H9 (cell line): ENCODE results near the gene PLEKHG2. TPM values are rescaled to one million over a fixed set of nuclear protein-coding genes. Genes with fewer than 3 reads are reported as not detected.

ENCODE experiments used
- DNase-seq: peaks from one replicate; pipeline ENCODE4 v3.0.0-alpha.2; 2017
- H2AFZ ChIP-seq: one replicate; pipeline ENCODE4 v1.6.1; 2013; ENCODE audit warnings: mild to moderate bottlenecking, low read length, control low read depth, moderate library complexity
- H2AK5ac ChIP-seq: 2 replicates; pipeline ENCODE4 v1.6.1; 2013; ENCODE audit warnings: low read length, control low read depth, mixed read lengths; ENCODE audit not compliant: insufficient read length
- H2BK120ac ChIP-seq: one replicate; pipeline ENCODE4 v1.6.1; 2013; ENCODE audit warnings: low read depth, mild to moderate bottlenecking, low read length, control low read depth, inconsistent platforms; ENCODE audit not compliant: poor library complexity, severe bottlenecking
- H2BK12ac ChIP-seq: 2 replicates; pipeline ENCODE4 v1.6.1; 2013; ENCODE audit warnings: low read length, control low read depth, mixed read lengths, low read depth; ENCODE audit not compliant: insufficient read length
- H2BK15ac ChIP-seq: 2 replicates; pipeline ENCODE4 v1.6.1; 2013; ENCODE audit warnings: low read depth, low read length, control low read depth
- H2BK20ac ChIP-seq: one replicate; pipeline ENCODE4 v1.6.1; 2013; ENCODE audit warnings: low read depth, mild to moderate bottlenecking, low read length, control low read depth, inconsistent platforms; ENCODE audit not compliant: poor library complexity, severe bottlenecking
- H2BK5ac ChIP-seq: 2 replicates; pipeline ENCODE4 v1.6.1; 2013; ENCODE audit warnings: low read length, control low read depth, mixed read lengths; ENCODE audit not compliant: insufficient read length
- H3K14ac ChIP-seq: 2 replicates; pipeline ENCODE4 v1.6.1; 2013; ENCODE audit warnings: low read length, control low read depth; ENCODE audit not compliant: insufficient read depth
- H3K18ac ChIP-seq: 2 replicates; pipeline ENCODE4 v1.6.1; 2013; ENCODE audit warnings: low read depth, mild to moderate bottlenecking, mixed read lengths, low read length, control low read depth; ENCODE audit not compliant: insufficient read length
- H3K23ac ChIP-seq: 2 replicates; pipeline ENCODE4 v1.6.1; 2013; ENCODE audit warnings: low read length, control low read depth, mixed read lengths, low read depth; ENCODE audit not compliant: insufficient read length
- H3K23me2 ChIP-seq: 2 replicates; pipeline ENCODE4 v1.6.1; 2013; ENCODE audit warnings: low read depth, mild to moderate bottlenecking, mixed read lengths, low read length, control low read depth; ENCODE audit not compliant: insufficient read length, poor library complexity, severe bottlenecking
- H3K27ac ChIP-seq: 2 replicates; pipeline ENCODE4 v1.5.1; 2013; ENCODE audit warnings: low read length, control low read depth, mixed read lengths, low read depth; ENCODE audit not compliant: insufficient read length
- H3K27me3 ChIP-seq: 2 replicates; pipeline ENCODE4 v1.6.1; 2013; ENCODE audit warnings: low read length, control low read depth, inconsistent platforms; ENCODE audit not compliant: insufficient read depth
- H3K4ac ChIP-seq: 2 replicates; pipeline ENCODE4 v1.6.1; 2013; ENCODE audit warnings: low read depth, mild to moderate bottlenecking, control low read depth, inconsistent platforms, low read length, moderate library complexity
- H3K4me1 ChIP-seq: 2 replicates; pipeline ENCODE4 v1.6.1; 2013; ENCODE audit warnings: low read length, control low read depth, inconsistent platforms; ENCODE audit not compliant: insufficient read depth
- H3K4me2 ChIP-seq: 2 replicates; pipeline ENCODE4 v1.6.1; 2013; ENCODE audit warnings: low read length, control low read depth, mixed read lengths; ENCODE audit not compliant: insufficient read length, insufficient read depth
- H3K56ac ChIP-seq: 2 replicates; pipeline ENCODE4 v1.6.1; 2013; ENCODE audit warnings: low read depth, mild to moderate bottlenecking, mixed read lengths, low read length, control low read depth; ENCODE audit not compliant: insufficient read length
- H3K79me1 ChIP-seq: 2 replicates; pipeline ENCODE4 v1.6.1; 2013; ENCODE audit warnings: low read depth, mild to moderate bottlenecking, moderate library complexity, low read length, control low read depth, inconsistent platforms; ENCODE audit not compliant: insufficient read depth, poor library complexity, severe bottlenecking
- H3K79me2 ChIP-seq: 2 replicates; pipeline ENCODE4 v1.6.1; 2013; ENCODE audit warnings: low read length, control low read depth, inconsistent platforms; ENCODE audit not compliant: insufficient read depth
- H3K9ac ChIP-seq: 2 replicates; pipeline ENCODE4 v1.6.1; 2013; ENCODE audit warnings: low read length, control low read depth, mixed read lengths; ENCODE audit not compliant: insufficient read length; ENCODE audit errors: extremely low read depth
- H3K9me3 ChIP-seq: one replicate; pipeline ENCODE4 v1.6.1; 2013; ENCODE audit warnings: low read depth, low read length, inconsistent platforms; ENCODE audit not compliant: control insufficient read depth
- H3T11ph ChIP-seq: one replicate; pipeline ENCODE4 v1.6.1; 2013; ENCODE audit warnings: mild to moderate bottlenecking, low read length, control low read depth, inconsistent platforms
- H4K20me1 ChIP-seq: one replicate; pipeline ENCODE4 v1.6.1; 2013; ENCODE audit not compliant: control insufficient read depth, insufficient read length, insufficient read depth
- H4K5ac ChIP-seq: 2 replicates; pipeline ENCODE4 v1.6.1; 2013; ENCODE audit warnings: low read depth, mild to moderate bottlenecking, mixed read lengths, low read length, control low read depth; ENCODE audit not compliant: insufficient read length
- H4K8ac ChIP-seq: replicated peaks from 2 replicates; pipeline ENCODE4 v1.6.1; 2013; ENCODE audit warnings: low read length, control low read depth, mixed read lengths, low read depth; ENCODE audit not compliant: insufficient read length
- H4K91ac ChIP-seq: 2 replicates; pipeline ENCODE4 v1.6.1; 2013; ENCODE audit warnings: low read depth, mild to moderate bottlenecking, moderate library complexity, mixed read lengths, low read length, control low read depth; ENCODE audit not compliant: insufficient read length
- H3K27ac Mint-ChIP-seq, 3 experiments: 2 replicates in 2 of 3; 3 replicates in 1 of 3; pipeline ENCODE4 v1.8.0; 2020 to 2021; ENCODE audit warnings: mixed read lengths in 3 of 3, mild to moderate bottlenecking in 1 of 3, moderate library complexity in 1 of 3
- H3K27me3 Mint-ChIP-seq: 2 replicates; pipeline ENCODE4 v1.8.0; 2021; ENCODE audit warnings: low read depth, mild to moderate bottlenecking, moderate library complexity, mixed read lengths
- H3K36me3 Mint-ChIP-seq, 3 experiments: 2 replicates in 2 of 3; 3 replicates in 1 of 3; pipeline ENCODE4 v1.8.0; 2020 to 2021; ENCODE audit warnings: low read depth in 3 of 3, mixed read lengths in 3 of 3; ENCODE audit not compliant: insufficient read depth in 1 of 3
- H3K4me1 Mint-ChIP-seq, 2 experiments: 2 replicates each; pipeline ENCODE4 v1.8.0; 2020; ENCODE audit warnings: mixed read lengths in 2 of 2
- H3K4me3 Mint-ChIP-seq, 2 experiments: 2 replicates in 1 of 2; 3 replicates in 1 of 2; pipeline ENCODE4 v1.8.0; 2020 to 2021; ENCODE audit warnings: mild to moderate bottlenecking in 2 of 2, mixed read lengths in 2 of 2, moderate library complexity in 1 of 2
- H3K9me3 Mint-ChIP-seq, 2 experiments: 2 replicates in 1 of 2; 3 replicates in 1 of 2; pipeline ENCODE4 v1.8.0; 2020; ENCODE audit warnings: mild to moderate bottlenecking in 2 of 2, mixed read lengths in 2 of 2, moderate library complexity in 1 of 2
- WGBS: extraction: QIAGEN DNeasy Blood & Tissue Kit; methylation state at CpG from one replicate; pipeline ENCODE4 v1.1.7; 2013; ENCODE audit warnings: missing lambda C conversion rate, low lambda C conversion rate, mixed read lengths; ENCODE audit not compliant: insufficient read length; ENCODE audit errors: extremely low coverage; 5-methylcytosine and 5-hydroxymethylcytosine counted together
- total RNA-seq: library from RNA; stranded (reverse); gene quantifications from 2 replicates; pipeline ENCODE4 v1.2.1, GENCODE V29; 2021
- TF ChIP-seq, protein P1 (sequence below): fragments of 200-600 bp; sonication (generic); conservative IDR thresholded peaks from 3 replicates; pipeline ENCODE4 v1.8.0; 2021; ENCODE audit warnings: antibody characterized with exemption, mild to moderate bottlenecking

PLEKHG2 gene
- total RNA-seq, 1 experiment from 2014 or later, result 167 TPM

DNA sequence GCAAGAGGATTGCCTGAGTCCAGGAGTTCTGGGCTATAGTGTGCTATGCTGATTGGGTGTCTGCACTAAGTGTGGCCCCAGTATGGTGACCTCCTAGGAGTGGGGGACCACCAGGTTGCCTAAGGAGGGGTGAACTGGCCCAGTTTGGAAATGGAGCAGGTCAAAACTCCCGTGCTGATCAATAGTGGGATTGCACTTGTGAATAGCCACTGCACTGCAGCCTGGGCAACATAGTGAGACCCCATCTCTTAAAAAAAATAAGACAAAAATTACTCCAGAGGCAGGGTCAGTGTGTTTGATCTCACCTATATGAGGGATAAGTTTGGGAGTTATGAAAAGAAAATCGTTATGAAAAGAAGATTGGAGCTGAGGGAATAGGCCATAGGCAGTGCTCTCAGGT is 43.3 kb upstream of the PLEKHG2 start:
- Histone ChIP-seq H3K56ac (no peak overlapping the region), H4K20me1 (no peaks in the 10 kb centered on the region), H3K27me3 (no peaks in the 10 kb centered on the region), H2BK12ac (no peak overlapping the region), H3K14ac (no peak overlapping the region), H3K4ac (no peak overlapping the region), H3K23ac (no peak overlapping the region), H3K27ac (no peak overlapping the region), H4K5ac (no peak overlapping the region), H3T11ph (no peak overlapping the region), H2BK120ac (no peak overlapping the region), H3K9me3 (no peaks in the 10 kb centered on the region), H3K9ac (no peak overlapping the region), H2AK5ac (no peak overlapping the region), H2BK5ac (no peak overlapping the region), H2BK15ac (no peak overlapping the region), H2AFZ (no peak overlapping the region), H3K23me2 (no peaks in the 10 kb centered on the region), H4K91ac (no peak overlapping the region), H4K8ac (no peak overlapping the region), H3K4me1 (no peaks in the 10 kb centered on the region), H3K79me2 (no peaks in the 10 kb centered on the region), H3K18ac (no peak overlapping the region), H2BK20ac (no peak overlapping the region), H3K4me2 (no peak overlapping the region), H3K79me1 (no peaks in the 10 kb centered on the region)
- Mint-ChIP-seq H3K9me3 (no peaks in the 10 kb centered on the region; a peak in 1 of 5 replicates), H3K27ac (no peak overlapping the region), H3K4me3 (no peak overlapping the region), H3K4me1 (no peaks in the 10 kb centered on the region), H3K27me3 (no peaks in the 10 kb centered on the region; the same call in 1 of the 2 replicates), H3K36me3 (peaks cover 37 to 69% (median 54%) of the 10 kb centered on the region in 3 experiments)
- TF ChIP-seq, protein P1, sequence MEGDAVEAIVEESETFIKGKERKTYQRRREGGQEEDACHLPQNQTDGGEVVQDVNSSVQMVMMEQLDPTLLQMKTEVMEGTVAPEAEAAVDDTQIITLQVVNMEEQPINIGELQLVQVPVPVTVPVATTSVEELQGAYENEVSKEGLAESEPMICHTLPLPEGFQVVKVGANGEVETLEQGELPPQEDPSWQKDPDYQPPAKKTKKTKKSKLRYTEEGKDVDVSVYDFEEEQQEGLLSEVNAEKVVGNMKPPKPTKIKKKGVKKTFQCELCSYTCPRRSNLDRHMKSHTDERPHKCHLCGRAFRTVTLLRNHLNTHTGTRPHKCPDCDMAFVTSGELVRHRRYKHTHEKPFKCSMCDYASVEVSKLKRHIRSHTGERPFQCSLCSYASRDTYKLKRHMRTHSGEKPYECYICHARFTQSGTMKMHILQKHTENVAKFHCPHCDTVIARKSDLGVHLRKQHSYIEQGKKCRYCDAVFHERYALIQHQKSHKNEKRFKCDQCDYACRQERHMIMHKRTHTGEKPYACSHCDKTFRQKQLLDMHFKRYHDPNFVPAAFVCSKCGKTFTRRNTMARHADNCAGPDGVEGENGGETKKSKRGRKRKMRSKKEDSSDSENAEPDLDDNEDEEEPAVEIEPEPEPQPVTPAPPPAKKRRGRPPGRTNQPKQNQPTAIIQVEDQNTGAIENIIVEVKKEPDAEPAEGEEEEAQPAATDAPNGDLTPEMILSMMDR, result no peak
- WGBS, result no CpG with 5 or more reads among the region's 2 CpGs
- DNase-seq, result no peak
